ENCODE results near the gene GPS1.

DNA sequence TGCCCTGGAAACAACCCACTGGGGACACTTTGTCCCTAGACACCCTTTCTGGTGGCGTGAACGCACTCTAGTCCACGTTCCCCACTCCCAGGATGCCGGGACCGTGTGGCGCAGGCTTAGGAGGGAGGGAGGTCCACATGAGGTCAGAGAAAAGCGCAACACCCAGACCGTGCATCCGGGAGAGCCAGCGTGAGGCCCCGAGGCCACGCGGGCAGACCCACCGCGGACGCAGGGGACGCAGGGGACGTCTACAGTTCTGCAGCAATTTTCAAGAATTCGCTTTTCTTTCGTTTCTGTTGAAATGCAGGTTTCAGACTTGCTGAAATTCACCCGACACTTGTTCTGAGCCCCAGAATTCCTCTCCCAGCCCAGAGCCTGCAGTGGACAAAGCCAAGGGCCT is 4.8 kb upstream of the GPS1 start:
- TF ChIP-seq GABPA (IDR thresholded peaks at IDR 0.05 in 1 of 2, conservative IDR thresholded peaks at IDR 0.05 in 1 of 2) (no peak), SP1 (IDR thresholded peaks at IDR 0.05) (no peak), YY1 (IDR thresholded peaks at IDR 0.05) (no peak), RAD21 (IDR thresholded peaks at IDR 0.05) (no peak), TAF1 (conservative IDR thresholded peaks at IDR 0.05) (no peak), RXRA (IDR thresholded peaks at IDR 0.05) (no peak), FOXA1 (IDR thresholded peaks at IDR 0.05) (no peak), EGR1 (IDR thresholded peaks at IDR 0.05; ENCODE audit: low read depth in 2 of 2) (no peak), FOXA2 (IDR thresholded peaks at IDR 0.05) (no peak)
- TF ChIP-seq, protein P1, sequence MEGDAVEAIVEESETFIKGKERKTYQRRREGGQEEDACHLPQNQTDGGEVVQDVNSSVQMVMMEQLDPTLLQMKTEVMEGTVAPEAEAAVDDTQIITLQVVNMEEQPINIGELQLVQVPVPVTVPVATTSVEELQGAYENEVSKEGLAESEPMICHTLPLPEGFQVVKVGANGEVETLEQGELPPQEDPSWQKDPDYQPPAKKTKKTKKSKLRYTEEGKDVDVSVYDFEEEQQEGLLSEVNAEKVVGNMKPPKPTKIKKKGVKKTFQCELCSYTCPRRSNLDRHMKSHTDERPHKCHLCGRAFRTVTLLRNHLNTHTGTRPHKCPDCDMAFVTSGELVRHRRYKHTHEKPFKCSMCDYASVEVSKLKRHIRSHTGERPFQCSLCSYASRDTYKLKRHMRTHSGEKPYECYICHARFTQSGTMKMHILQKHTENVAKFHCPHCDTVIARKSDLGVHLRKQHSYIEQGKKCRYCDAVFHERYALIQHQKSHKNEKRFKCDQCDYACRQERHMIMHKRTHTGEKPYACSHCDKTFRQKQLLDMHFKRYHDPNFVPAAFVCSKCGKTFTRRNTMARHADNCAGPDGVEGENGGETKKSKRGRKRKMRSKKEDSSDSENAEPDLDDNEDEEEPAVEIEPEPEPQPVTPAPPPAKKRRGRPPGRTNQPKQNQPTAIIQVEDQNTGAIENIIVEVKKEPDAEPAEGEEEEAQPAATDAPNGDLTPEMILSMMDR (IDR thresholded peaks at IDR 0.05; ENCODE audit: low read depth, low read length, missing input control): no peak
- TF ChIP-seq, protein P2, sequence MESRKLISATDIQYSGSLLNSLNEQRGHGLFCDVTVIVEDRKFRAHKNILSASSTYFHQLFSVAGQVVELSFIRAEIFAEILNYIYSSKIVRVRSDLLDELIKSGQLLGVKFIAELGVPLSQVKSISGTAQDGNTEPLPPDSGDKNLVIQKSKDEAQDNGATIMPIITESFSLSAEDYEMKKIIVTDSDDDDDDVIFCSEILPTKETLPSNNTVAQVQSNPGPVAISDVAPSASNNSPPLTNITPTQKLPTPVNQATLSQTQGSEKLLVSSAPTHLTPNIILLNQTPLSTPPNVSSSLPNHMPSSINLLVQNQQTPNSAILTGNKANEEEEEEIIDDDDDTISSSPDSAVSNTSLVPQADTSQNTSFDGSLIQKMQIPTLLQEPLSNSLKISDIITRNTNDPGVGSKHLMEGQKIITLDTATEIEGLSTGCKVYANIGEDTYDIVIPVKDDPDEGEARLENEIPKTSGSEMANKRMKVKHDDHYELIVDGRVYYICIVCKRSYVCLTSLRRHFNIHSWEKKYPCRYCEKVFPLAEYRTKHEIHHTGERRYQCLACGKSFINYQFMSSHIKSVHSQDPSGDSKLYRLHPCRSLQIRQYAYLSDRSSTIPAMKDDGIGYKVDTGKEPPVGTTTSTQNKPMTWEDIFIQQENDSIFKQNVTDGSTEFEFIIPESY (IDR thresholded peaks at IDR 0.05): no peak
- TF ChIP-seq, protein P3, sequence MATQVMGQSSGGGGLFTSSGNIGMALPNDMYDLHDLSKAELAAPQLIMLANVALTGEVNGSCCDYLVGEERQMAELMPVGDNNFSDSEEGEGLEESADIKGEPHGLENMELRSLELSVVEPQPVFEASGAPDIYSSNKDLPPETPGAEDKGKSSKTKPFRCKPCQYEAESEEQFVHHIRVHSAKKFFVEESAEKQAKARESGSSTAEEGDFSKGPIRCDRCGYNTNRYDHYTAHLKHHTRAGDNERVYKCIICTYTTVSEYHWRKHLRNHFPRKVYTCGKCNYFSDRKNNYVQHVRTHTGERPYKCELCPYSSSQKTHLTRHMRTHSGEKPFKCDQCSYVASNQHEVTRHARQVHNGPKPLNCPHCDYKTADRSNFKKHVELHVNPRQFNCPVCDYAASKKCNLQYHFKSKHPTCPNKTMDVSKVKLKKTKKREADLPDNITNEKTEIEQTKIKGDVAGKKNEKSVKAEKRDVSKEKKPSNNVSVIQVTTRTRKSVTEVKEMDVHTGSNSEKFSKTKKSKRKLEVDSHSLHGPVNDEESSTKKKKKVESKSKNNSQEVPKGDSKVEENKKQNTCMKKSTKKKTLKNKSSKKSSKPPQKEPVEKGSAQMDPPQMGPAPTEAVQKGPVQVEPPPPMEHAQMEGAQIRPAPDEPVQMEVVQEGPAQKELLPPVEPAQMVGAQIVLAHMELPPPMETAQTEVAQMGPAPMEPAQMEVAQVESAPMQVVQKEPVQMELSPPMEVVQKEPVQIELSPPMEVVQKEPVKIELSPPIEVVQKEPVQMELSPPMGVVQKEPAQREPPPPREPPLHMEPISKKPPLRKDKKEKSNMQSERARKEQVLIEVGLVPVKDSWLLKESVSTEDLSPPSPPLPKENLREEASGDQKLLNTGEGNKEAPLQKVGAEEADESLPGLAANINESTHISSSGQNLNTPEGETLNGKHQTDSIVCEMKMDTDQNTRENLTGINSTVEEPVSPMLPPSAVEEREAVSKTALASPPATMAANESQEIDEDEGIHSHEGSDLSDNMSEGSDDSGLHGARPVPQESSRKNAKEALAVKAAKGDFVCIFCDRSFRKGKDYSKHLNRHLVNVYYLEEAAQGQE (IDR thresholded peaks at IDR 0.05): no peak
- TF ChIP-seq, protein P4, sequence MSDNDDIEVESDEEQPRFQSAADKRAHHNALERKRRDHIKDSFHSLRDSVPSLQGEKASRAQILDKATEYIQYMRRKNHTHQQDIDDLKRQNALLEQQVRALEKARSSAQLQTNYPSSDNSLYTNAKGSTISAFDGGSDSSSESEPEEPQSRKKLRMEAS (IDR thresholded peaks at IDR 0.05): no peak

All from liver (tissue), 3 donors.